ENCODE data around the gene IGF2R. TPM values are rescaled to one million over a fixed set of nuclear protein-coding genes. Genes with fewer than 3 reads are reported as not detected.
A peak's percentile ranks its signal among the peaks of the same experiment; 100 is the strongest.

IGF2R gene
- total and polyA plus RNA-seq, 2 of the 13 experiments (the other 11 are each of a cell fraction or from before 2014, with no cell fraction given), result 38.3 to 70.0 TPM

- TF ChIP-seq MAFG (CRISPR knock-in tag; IDR thresholded peaks at IDR 0.05) (no peak), SNAI1 (CRISPR knock-in tag; IDR thresholded peaks at IDR 0.05; ENCODE audit: borderline replicate concordance) (no peak), ZNF317 (CRISPR knock-in tag; IDR thresholded peaks at IDR 0.05) (no peak), NFATC3 (CRISPR knock-in tag; IDR thresholded peaks at IDR 0.05) (no peak), PBX2 (CRISPR knock-in tag; IDR thresholded peaks at IDR 0.05) (no peak), NR2C2 (CRISPR knock-in tag; IDR thresholded peaks at IDR 0.05; ENCODE audit: borderline replicate concordance) (peak; percentile 66; the same call in 1 of the 2 replicates), HIC2 (CRISPR knock-in tag; IDR thresholded peaks at IDR 0.05; ENCODE audit: low read depth) (no peak), E2F1 (CRISPR knock-in tag; IDR thresholded peaks at IDR 0.05) (peak; percentile 85), ZNF20 (CRISPR knock-in tag; IDR thresholded peaks at IDR 0.05) (no peak), NFE2 (CRISPR knock-in tag; IDR thresholded peaks at IDR 0.05) (no peak), ZBTB20 (CRISPR knock-in tag; IDR thresholded peaks at IDR 0.05; ENCODE audit: borderline replicate concordance, low read depth) (peak; percentile 70; the same call in 1 of the 2 replicates), TERF1 (CRISPR knock-in tag; IDR thresholded peaks at IDR 0.05) (no peak), ZBTB38 (CRISPR knock-in tag; IDR thresholded peaks at IDR 0.05) (peak; percentile 54; the same call in 1 of the 2 replicates), SRY (CRISPR knock-in tag; IDR thresholded peaks at IDR 0.05) (peak; percentile 45; the same call in 1 of the 2 replicates), ARNT2 (CRISPR knock-in tag; IDR thresholded peaks at IDR 0.05; ENCODE audit: low read depth) (peak; percentile 89), ELF3 (CRISPR knock-in tag; IDR thresholded peaks at IDR 0.05) (peak; percentile 65; the same call in 1 of the 2 replicates), ZNF460 (CRISPR knock-in tag; IDR thresholded peaks at IDR 0.05; ENCODE audit: borderline replicate concordance) (no peak), MED8 (CRISPR knock-in tag; IDR thresholded peaks at IDR 0.05; ENCODE audit: insufficient replicate concordance) (no peak), ZSCAN30 (CRISPR knock-in tag; IDR thresholded peaks at IDR 0.05) (no peak), ZNF816 (CRISPR knock-in tag; IDR thresholded peaks at IDR 0.05; ENCODE audit: borderline replicate concordance) (no peak), PHF5A (CRISPR knock-in tag; IDR thresholded peaks at IDR 0.05; ENCODE audit: low read depth, unreplicated experiment) (no peak)
Measured at GRCh38 chr6:159968295-159969203, at the start of gene IGF2R (continued).

All from HepG2 (cell line).